Trophoblast cell (in vitro differentiated cells and primary cell): ENCODE data around the gene RBM20.
A peak's percentile ranks its signal among the peaks of the same experiment; 100 is the strongest.
"Not testable (repeated sequence)": the region's sequence is repeated elsewhere in the genome, so short reads cannot be mapped to it uniquely, and the experiment has no call there.

Source experiments
- DNase-seq, 2 donors: peaks; one replicate each; pipeline ENCODE4 v3.0.0-alpha.2; 2016
- H2AFZ ChIP-seq: 2 replicates; pipeline ENCODE4 v1.6.1; 2013; ENCODE audit warnings: low read length, moderate library complexity, mild to moderate bottlenecking; ENCODE audit not compliant: insufficient read depth, poor library complexity
- H2AK5ac ChIP-seq: 2 replicates; pipeline ENCODE4 v1.6.1; 2013; ENCODE audit warnings: mild to moderate bottlenecking, low read length
- H2BK120ac ChIP-seq: 2 replicates; pipeline ENCODE4 v1.6.1; 2013; ENCODE audit warnings: low read length, mild to moderate bottlenecking, moderate library complexity; ENCODE audit not compliant: insufficient read depth, poor library complexity
- H2BK12ac ChIP-seq: 2 replicates; pipeline ENCODE4 v1.6.1; 2013; ENCODE audit warnings: mild to moderate bottlenecking, low read length, moderate library complexity
- H2BK5ac ChIP-seq: 2 replicates; pipeline ENCODE4 v1.6.1; 2013; ENCODE audit warnings: low read length, low read depth, moderate library complexity, mild to moderate bottlenecking; ENCODE audit not compliant: poor library complexity
- H3K14ac ChIP-seq: 2 replicates; pipeline ENCODE4 v1.6.1; 2013; ENCODE audit warnings: mild to moderate bottlenecking, low read length
- H3K18ac ChIP-seq: 2 replicates; pipeline ENCODE4 v1.6.1; 2013; ENCODE audit warnings: mild to moderate bottlenecking, low read length
- H3K23ac ChIP-seq: 2 replicates; pipeline ENCODE4 v1.6.1; 2013; ENCODE audit warnings: low read length
- H3K27ac ChIP-seq: 2 replicates; pipeline ENCODE4 v1.5.1; 2013; ENCODE audit warnings: low read depth, mild to moderate bottlenecking, inconsistent platforms, low read length, moderate library complexity
- H3K27me3 ChIP-seq: 2 replicates; pipeline ENCODE4 v1.6.1; 2013; ENCODE audit warnings: inconsistent platforms, mild to moderate bottlenecking, low read length, moderate library complexity; ENCODE audit not compliant: insufficient read depth
- H3K36me3 ChIP-seq, 2 experiments: 1 replicate in 1 of 2; 2 replicates in 1 of 2; pipeline ENCODE4 v1.6.1; 2013; ENCODE audit warnings: low read length in 2 of 2, mild to moderate bottlenecking in 2 of 2, moderate library complexity in 1 of 2; ENCODE audit not compliant: insufficient read depth in 2 of 2, control insufficient read depth in 1 of 2
- H3K4ac ChIP-seq: 2 replicates; pipeline ENCODE4 v1.6.1; 2013; ENCODE audit warnings: low read depth, mild to moderate bottlenecking, low read length, moderate library complexity
- H3K4me1 ChIP-seq, 2 experiments: 1 replicate in 1 of 2; 2 replicates in 1 of 2; pipeline ENCODE4 v1.6.1; 2013; ENCODE audit warnings: low read length in 2 of 2, mild to moderate bottlenecking in 2 of 2, moderate library complexity in 1 of 2; ENCODE audit not compliant: insufficient read depth in 2 of 2, control insufficient read depth in 1 of 2
- H3K4me2 ChIP-seq: 2 replicates; pipeline ENCODE4 v1.6.1; 2013; ENCODE audit warnings: inconsistent platforms, mild to moderate bottlenecking, low read length, moderate library complexity
- H3K4me3 ChIP-seq: 2 replicates; pipeline ENCODE4 v1.5.1; 2013; ENCODE audit warnings: mild to moderate bottlenecking, low read depth, low read length, inconsistent platforms
- H3K79me1 ChIP-seq: one replicate; pipeline ENCODE4 v1.6.1; 2013; ENCODE audit warnings: low read length
- H3K79me2 ChIP-seq: 2 replicates; pipeline ENCODE4 v1.6.1; 2013; ENCODE audit warnings: low read length, mild to moderate bottlenecking; ENCODE audit not compliant: control insufficient read depth, insufficient read depth, poor library complexity
- H3K9ac ChIP-seq: 2 replicates; pipeline ENCODE4 v1.6.1; 2013; ENCODE audit warnings: mild to moderate bottlenecking, low read length
- H3K9me3 ChIP-seq: 2 replicates; pipeline ENCODE4 v1.6.1; 2013; ENCODE audit warnings: low read depth, mild to moderate bottlenecking, control low read depth, inconsistent platforms, low read length; ENCODE audit not compliant: insufficient read depth
- H4K12ac ChIP-seq: 2 replicates; pipeline ENCODE4 v1.6.1; 2013; ENCODE audit warnings: low read depth, mild to moderate bottlenecking, low read length, moderate library complexity
- H4K8ac ChIP-seq: 2 replicates; pipeline ENCODE4 v1.6.1; 2013; ENCODE audit warnings: low read depth, mild to moderate bottlenecking, low read length, moderate library complexity
- H4K91ac ChIP-seq: one replicate; pipeline ENCODE4 v1.6.1; 2013; ENCODE audit warnings: low read depth, mild to moderate bottlenecking, low read length, moderate library complexity
- WGBS: extraction: QIAGEN DNeasy Blood & Tissue Kit; methylation state at CpG from one replicate; pipeline ENCODE4 v1.1.7; 2013; ENCODE audit warnings: missing lambda C conversion rate; ENCODE audit not compliant: insufficient read length, insufficient coverage; ENCODE audit errors: extremely low coverage; 5-methylcytosine and 5-hydroxymethylcytosine counted together

The RBM20 gene

DNA sequence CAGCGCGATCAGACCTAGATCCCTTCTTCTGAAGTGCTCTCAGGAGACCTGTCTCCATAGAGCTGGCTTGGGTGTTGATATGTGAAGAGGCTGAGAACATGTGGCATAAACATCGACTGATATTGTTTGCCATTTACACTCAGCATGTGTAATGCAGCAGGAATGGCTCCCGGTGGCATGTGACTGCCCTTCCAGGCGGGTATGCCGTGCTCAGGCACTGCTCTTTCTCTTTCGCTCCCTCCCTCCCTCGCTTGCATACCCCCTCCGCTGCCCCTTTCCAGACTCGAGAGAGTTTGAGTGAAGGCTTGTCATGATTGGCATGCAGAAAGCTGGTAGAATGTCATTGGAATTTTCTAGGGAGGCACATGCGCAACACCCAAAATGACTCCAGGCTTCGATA is 120.2 kb downstream of the RBM20 start:
- H3K4ac ChIP-seq: no peak overlapping the region
- H3K79me2 ChIP-seq: no peaks in the 10 kb centered on the region
- no peak overlapping the region for H3K4me2 ChIP-seq
- no peak overlapping the region for H4K91ac ChIP-seq
- H3K27me3 ChIP-seq: no peaks in the 10 kb centered on the region
- no peak overlapping the region for H2BK12ac ChIP-seq
- DNase-seq: peak; percentile 29 to 57
- H3K14ac ChIP-seq: no peak overlapping the region
- H3K23ac ChIP-seq: no peak overlapping the region
- H4K12ac ChIP-seq: no peak overlapping the region
- H3K18ac ChIP-seq: no peak overlapping the region
- WGBS: no CpG with 5 or more reads among the region's 12 CpGs
- peaks cover 4 to 7% of the 10 kb centered on the region in 2 experiments for H3K4me1 ChIP-seq
- no peak overlapping the region for H2BK120ac ChIP-seq
- no peak overlapping the region for H4K8ac ChIP-seq
- no peak overlapping the region for H3K9ac ChIP-seq
- no peaks in the 10 kb centered on the region for H3K36me3 ChIP-seq
- H2BK5ac ChIP-seq: no peak overlapping the region
- no peak overlapping the region for H2AK5ac ChIP-seq
- no peak overlapping the region for H2AFZ ChIP-seq
- H3K4me3 ChIP-seq: no peak overlapping the region
- peaks cover 5% of the 10 kb centered on the region for H3K79me1 ChIP-seq
- no peak overlapping the region for H3K27ac ChIP-seq
- H3K9me3 ChIP-seq: no peaks in the 10 kb centered on the region

DNA sequence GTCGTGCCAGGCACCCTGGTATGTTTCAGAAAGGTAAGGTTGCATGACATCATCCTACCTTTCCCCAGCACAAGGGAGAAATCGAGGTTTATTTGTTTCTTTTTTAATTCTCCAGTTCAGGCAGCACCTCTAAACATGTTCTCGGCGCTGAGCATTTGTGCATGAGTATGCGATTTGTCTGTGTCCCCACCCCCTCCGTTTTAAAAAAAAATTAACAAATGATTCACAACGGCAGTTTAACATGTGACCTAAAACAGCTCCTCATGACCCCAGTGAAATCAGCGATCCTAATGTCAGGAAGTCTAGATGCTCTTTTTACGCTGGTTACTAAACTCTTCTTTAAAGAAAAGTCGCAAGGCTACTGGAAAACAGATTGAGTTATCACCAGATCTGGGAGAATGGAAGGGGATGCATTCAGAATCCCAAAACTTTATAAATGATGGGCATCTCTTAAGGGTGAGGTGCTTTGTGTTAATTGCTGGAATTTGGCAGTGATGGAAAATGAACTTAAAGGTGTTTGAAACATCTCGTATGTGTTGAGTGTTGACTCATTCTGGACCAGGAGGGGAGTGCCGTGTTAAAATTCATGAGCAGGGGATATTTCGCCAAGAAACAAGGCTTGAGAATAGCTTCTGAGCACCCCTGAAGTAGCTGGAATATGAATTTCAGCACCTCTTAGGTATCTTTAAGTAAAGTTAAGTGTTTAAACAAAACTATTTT is 120.8 kb downstream of the RBM20 start:
- Histone ChIP-seq H3K9me3 (no peaks in the 10 kb centered on the region), H4K8ac (no peak overlapping the region), H3K27me3 (no peaks in the 10 kb centered on the region), H3K79me1 (no peaks in the 10 kb centered on the region), H3K27ac (no peak overlapping the region), H3K4ac (no peak overlapping the region), H3K4me2 (no peak overlapping the region), H3K4me1 (peaks cover 2 to 4% of the 10 kb centered on the region in 2 experiments), H2BK5ac (no peak overlapping the region), H3K9ac (no peak overlapping the region), H3K23ac (no peak overlapping the region), H4K12ac (no peak overlapping the region), H3K4me3 (no peak overlapping the region), H3K18ac (no peak overlapping the region), H2AK5ac (no peak overlapping the region), H3K79me2 (no peaks in the 10 kb centered on the region), H2BK12ac (no peak overlapping the region), H2AFZ (no peak overlapping the region), H3K36me3 (no peaks in the 10 kb centered on the region), H2BK120ac (no peak overlapping the region), H3K14ac (no peak overlapping the region), H4K91ac (no peak overlapping the region)
- WGBS: no CpG with 5 or more reads among the region's 13 CpGs
- DNase-seq: peak in 1 of 2 donors; percentile 7

DNA sequence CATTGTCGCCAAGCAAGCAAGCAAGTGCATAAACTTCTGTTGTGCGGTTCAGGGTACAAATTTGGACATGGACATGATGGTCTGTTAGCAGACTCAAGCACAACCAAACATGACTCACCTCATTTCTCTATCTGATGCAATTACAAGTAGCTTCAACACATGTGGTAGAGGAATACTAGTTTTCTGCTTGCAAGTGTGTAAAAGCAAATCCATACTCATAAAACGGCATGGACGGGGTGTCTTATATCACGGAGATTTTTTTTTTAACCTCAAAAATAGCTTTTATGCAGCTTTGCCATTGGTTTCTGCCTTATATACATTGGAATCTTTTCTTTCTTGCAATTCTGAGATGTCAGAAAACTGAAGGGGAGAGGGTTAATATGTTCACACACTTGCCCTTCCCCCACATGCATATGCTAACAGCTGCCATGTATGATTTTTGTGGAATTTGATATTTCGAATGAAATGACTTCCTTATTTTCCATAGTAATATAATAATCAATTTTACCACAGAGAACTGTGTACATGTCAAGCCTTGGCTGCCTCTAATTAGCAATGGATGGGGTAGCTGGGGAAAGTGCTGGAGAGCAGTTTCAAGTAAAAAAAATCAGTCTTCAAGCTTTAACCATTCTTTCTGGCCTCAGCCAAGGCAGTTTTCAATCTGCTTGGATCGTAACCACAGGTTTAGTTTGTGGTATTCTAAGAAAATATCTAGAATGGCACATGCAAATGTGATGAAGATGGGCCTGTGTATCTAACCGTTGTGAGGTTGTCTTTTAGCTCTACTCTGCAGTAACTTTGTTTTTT is 121.6 kb downstream of the RBM20 start:
- WGBS: no CpG with 5 or more reads among the region's 8 CpGs
- Histone ChIP-seq H3K18ac (no peak overlapping the region), H3K4me3 (no peak overlapping the region), H3K9ac (no peak overlapping the region), H3K27ac (no peak overlapping the region), H3K36me3 (no peaks in the 10 kb centered on the region), H2BK120ac (no peak overlapping the region), H4K91ac (no peak overlapping the region), H2AK5ac (no peak overlapping the region), H3K4me1 (peaks cover 2 to 4% of the 10 kb centered on the region in 2 experiments), H2BK12ac (no peak overlapping the region), H3K4me2 (no peak overlapping the region), H3K23ac (no peak overlapping the region), H3K4ac (no peak overlapping the region), H3K79me1 (no peaks in the 10 kb centered on the region), H4K8ac (no peak overlapping the region), H3K9me3 (no peaks in the 10 kb centered on the region), H3K14ac (no peak overlapping the region), H3K79me2 (no peaks in the 10 kb centered on the region), H3K27me3 (no peaks in the 10 kb centered on the region), H4K12ac (no peak overlapping the region), H2BK5ac (no peak overlapping the region), H2AFZ (no peak overlapping the region)
- peak in 1 of 2 donors; percentile 20 for DNase-seq

DNA sequence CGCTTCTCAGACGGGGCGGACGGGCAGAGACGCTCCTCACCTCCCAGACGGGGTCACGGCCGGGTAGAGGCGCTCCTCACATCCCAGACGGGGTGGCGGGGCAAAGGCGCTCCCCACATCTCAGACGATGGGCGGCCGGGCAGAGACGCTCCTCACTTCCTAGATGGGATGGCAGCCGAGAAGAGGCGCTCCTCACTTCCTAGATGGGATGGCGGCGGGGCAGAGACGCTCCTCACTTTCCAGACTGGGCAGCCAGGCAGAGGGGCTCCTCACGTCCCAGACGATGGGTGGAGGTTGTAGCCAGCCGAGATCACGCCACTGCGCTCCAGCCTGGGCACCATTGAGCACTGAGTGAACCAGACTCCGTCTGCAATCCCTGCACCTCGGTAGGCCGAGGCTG is 123.5 kb downstream of the RBM20 start:
- H3K36me3 ChIP-seq, H3K27me3 ChIP-seq, H2BK120ac ChIP-seq, H4K12ac ChIP-seq, H3K4me2 ChIP-seq, H2AFZ ChIP-seq, H3K18ac ChIP-seq, H3K27ac ChIP-seq, H3K4ac ChIP-seq, H4K8ac ChIP-seq, H3K9ac ChIP-seq, DNase-seq, H3K9me3 ChIP-seq, H2BK5ac ChIP-seq, H2BK12ac ChIP-seq, H3K4me3 ChIP-seq, H3K4me1 ChIP-seq, H3K14ac ChIP-seq, H2AK5ac ChIP-seq, H3K79me1 ChIP-seq, H3K23ac ChIP-seq, H3K79me2 ChIP-seq, H4K91ac ChIP-seq: not testable (repeated sequence)
- WGBS: no CpG with 5 or more reads among the region's 29 CpGs
